PC-3 (cell line): Measurements from ENCODE around the gene RIPOR3. TPM values are rescaled to one million over a fixed set of nuclear protein-coding genes. Genes with fewer than 3 reads are reported as not detected.

Source experiments
- ATAC-seq: fragments of 200-7000 bp; cut with Tn5 transposase; 2 replicates; pipeline ENCODE4 v1.9.1; 2020; ENCODE audit warnings: mild to moderate bottlenecking, moderate library complexity
- BruUV-seq: library from RNA; stranded (reverse); fragments of 400-500 nt; replicated peaks from 2 replicates; lab custom pipeline; 2021; lab: Mats Ljungman, UMichigan
- CTCF ChIA-PET: fragments of 300-600 bp; sonication (Branson Sonifier 250); formaldehyde crosslinking; loops from one replicate; lab custom pipeline; 2022; ENCODE audit warnings: antibody characterized with exemption; lab: Charles Lee
- POLR2A ChIA-PET: fragments of 300-600 bp; sonication (Branson Sonifier 250); formaldehyde crosslinking; loops from one replicate; lab custom pipeline; 2022; ENCODE audit warnings: antibody characterized with exemption; ENCODE audit not compliant: unreplicated experiment; lab: Charles Lee
- DNase-seq: peaks from one replicate; pipeline ENCODE4 v3.0.0-alpha.2; 2015
- H2AFZ ChIP-seq: fragments of 300-600 bp; sonication (generic); 2 replicates; pipeline ENCODE4 v1.6.0; 2016; ENCODE audit warnings: antibody characterized with exemption, low read length
- H3F3A ChIP-seq: fragments of 300-600 bp; sonication (generic); one replicate; pipeline ENCODE4 v1.6.0; 2017; ENCODE audit warnings: antibody characterized with exemption, low read length, control low read depth, mild to moderate bottlenecking; ENCODE audit not compliant: unreplicated experiment
- H3K27ac ChIP-seq: fragments of 300-600 bp; sonication (generic); 2 replicates; pipeline ENCODE4 v1.5.1; 2016; ENCODE audit warnings: mild to moderate bottlenecking, low read length
- H3K27me3 ChIP-seq: fragments of 300-600 bp; sonication (generic); 2 replicates; pipeline ENCODE4 v1.6.1; 2016; ENCODE audit warnings: low read length, mixed read lengths
- H3K36me3 ChIP-seq: fragments of 300-600 bp; sonication (generic); 2 replicates; pipeline ENCODE4 v1.6.1; 2016; ENCODE audit warnings: low read depth, mixed run types, low read length, mixed read lengths
- H3K4me1 ChIP-seq: fragments of 300-600 bp; sonication (generic); 2 replicates; pipeline ENCODE4 v1.5.1; 2016; ENCODE audit warnings: low read length; ENCODE audit not compliant: insufficient read depth
- H3K4me2 ChIP-seq: fragments of 300-600 bp; sonication (generic); 2 replicates; pipeline ENCODE4 v1.6.0; 2016; ENCODE audit warnings: low read length
- H3K4me3 ChIP-seq: fragments of 300-600 bp; sonication (generic); 2 replicates; pipeline ENCODE4 v1.5.1; 2016; ENCODE audit warnings: mild to moderate bottlenecking, low read length, mixed read lengths
- H3K79me2 ChIP-seq: fragments of 300-600 bp; sonication (generic); 2 replicates; pipeline ENCODE4 v1.6.1; 2017; ENCODE audit warnings: low read length, mixed read lengths
- H3K9ac ChIP-seq: fragments of 300-600 bp; sonication (generic); 2 replicates; pipeline ENCODE4 v1.6.0; 2016; ENCODE audit warnings: mild to moderate bottlenecking, low read length
- H3K9me2 ChIP-seq: fragments of 300-600 bp; sonication (generic); replicated peaks from 2 replicates; pipeline ENCODE4 v1.6.1; 2016; ENCODE audit warnings: mixed run types, low read length, mixed read lengths
- H3K9me3 ChIP-seq: fragments of 300-600 bp; sonication (generic); 2 replicates; pipeline ENCODE4 v1.6.1; 2016; ENCODE audit warnings: low read length, mixed read lengths
- H4K20me1 ChIP-seq: fragments of 300-600 bp; sonication (generic); 2 replicates; pipeline ENCODE4 v1.6.1; 2016; ENCODE audit warnings: low read length, mixed read lengths
- EZH2 ChIP-seq: fragments of 300-600 bp; sonication (generic); IDR thresholded peaks from one replicate; pipeline ENCODE4 v1.6.1; 2017; ENCODE audit warnings: antibody characterized with exemption, mild to moderate bottlenecking, low read length; ENCODE audit not compliant: unreplicated experiment
- EZH2phosphoT487 ChIP-seq: fragments of 300-600 bp; sonication (generic); IDR thresholded peaks from 2 replicates; pipeline ENCODE4 v1.6.1; 2018; ENCODE audit warnings: mild to moderate bottlenecking, antibody characterized with exemption, low read length, borderline replicate concordance
- intact Hi-C: fragments of 100-400 bp; cut with micrococcal nuclease; formaldehyde crosslinking; loops from 2 replicates; pipeline ENCODE4 v1.9.0; 2023
- total RNA-seq: library from RNA; depleted of rRNA; stranded (reverse); fragments of >200 nt; gene quantifications from 2 replicates; pipeline ENCODE4 v1.2.3, GENCODE V29; 2014
- TF ChIP-seq, protein P1 (sequence below): fragments of 300-600 bp; sonication (generic); conservative IDR thresholded peaks from 2 replicates; pipeline ENCODE4 v1.5.1; 2017; ENCODE audit warnings: antibody characterized with exemption, low read depth, mild to moderate bottlenecking, low read length

Gene RIPOR3
- total RNA-seq, 1 experiment from 2014 or later = 0.04 TPM

DNA sequence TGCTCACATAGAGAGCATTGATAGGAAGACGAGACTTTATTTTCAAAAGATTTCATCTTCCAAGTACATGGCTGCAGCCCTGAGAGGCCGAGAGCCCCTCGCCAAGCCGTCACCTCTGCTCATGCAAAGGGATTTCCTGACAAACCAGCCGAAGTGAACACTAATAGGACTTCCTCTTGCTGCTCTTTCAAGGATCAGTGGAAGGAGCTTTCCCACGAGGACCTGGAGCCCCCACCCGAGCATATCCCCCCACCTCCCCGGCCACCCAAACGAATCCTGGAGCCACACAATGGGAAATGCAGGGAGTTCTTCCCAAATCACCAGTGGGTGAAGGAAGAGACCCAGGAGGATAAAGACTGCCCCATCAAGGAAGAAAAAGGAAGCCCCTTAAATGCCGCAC, 111.8 kb downstream of the RIPOR3 start:
- H3K79me2 ChIP-seq = no peaks in the 10 kb centered on the region
- CTCF ChIA-PET = interaction anchor here (1.0 to 1.2 kb wide), 2 partner anchors 96 to 113 kb away, joined by 3 to 4 read pairs; no protein-coding TSS in a partner anchor
- no peaks in the 10 kb centered on the region for H3F3A ChIP-seq
- POLR2A ChIA-PET = no interaction called here
- no peaks in the 10 kb centered on the region for H3K9me2 ChIP-seq
- no TSS peak for BruUV-seq
- H2AFZ ChIP-seq = no peak overlapping the region
- H3K4me2 ChIP-seq = no peak overlapping the region
- intact Hi-C loops = loop anchor here (5.0 kb wide), 1 partner anchor 97 kb away; no protein-coding TSS in a partner anchor
- no peak overlapping the region for H3K9ac ChIP-seq
- ATAC-seq = no peak
- no peaks in the 10 kb centered on the region for H3K27me3 ChIP-seq
- peaks cover 75% of the 10 kb centered on the region for H3K36me3 ChIP-seq
- H3K4me1 ChIP-seq = no peaks in the 10 kb centered on the region
- DNase-seq = no peak
- no peak overlapping the region for H3K27ac ChIP-seq
- TF ChIP-seq EZH2 (no peak), EZH2phosphoT487 (no peak)
- TF ChIP-seq, protein P1, sequence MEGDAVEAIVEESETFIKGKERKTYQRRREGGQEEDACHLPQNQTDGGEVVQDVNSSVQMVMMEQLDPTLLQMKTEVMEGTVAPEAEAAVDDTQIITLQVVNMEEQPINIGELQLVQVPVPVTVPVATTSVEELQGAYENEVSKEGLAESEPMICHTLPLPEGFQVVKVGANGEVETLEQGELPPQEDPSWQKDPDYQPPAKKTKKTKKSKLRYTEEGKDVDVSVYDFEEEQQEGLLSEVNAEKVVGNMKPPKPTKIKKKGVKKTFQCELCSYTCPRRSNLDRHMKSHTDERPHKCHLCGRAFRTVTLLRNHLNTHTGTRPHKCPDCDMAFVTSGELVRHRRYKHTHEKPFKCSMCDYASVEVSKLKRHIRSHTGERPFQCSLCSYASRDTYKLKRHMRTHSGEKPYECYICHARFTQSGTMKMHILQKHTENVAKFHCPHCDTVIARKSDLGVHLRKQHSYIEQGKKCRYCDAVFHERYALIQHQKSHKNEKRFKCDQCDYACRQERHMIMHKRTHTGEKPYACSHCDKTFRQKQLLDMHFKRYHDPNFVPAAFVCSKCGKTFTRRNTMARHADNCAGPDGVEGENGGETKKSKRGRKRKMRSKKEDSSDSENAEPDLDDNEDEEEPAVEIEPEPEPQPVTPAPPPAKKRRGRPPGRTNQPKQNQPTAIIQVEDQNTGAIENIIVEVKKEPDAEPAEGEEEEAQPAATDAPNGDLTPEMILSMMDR = no peak
- no peaks in the 10 kb centered on the region for H3K9me3 ChIP-seq
- no peak overlapping the region for H3K4me3 ChIP-seq
- H4K20me1 ChIP-seq = no peaks in the 10 kb centered on the region

DNA sequence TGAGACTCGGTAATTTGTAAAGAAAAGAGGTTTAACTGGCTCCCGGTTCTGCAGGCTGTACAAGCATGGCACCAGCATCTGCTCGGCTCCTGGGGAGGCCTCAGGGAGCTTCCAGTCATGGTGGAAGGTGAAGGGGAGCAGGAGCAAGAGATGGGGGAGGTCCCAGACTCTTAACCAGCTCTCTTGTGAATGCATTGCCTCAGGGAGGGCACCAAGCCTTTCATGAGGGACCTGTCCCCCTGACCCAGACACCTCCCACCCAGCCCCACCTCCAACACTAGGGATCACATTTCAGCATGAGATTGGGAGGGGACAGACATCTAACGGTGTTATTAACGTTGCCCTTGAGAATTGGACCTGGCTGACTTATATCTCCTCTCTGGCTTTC, 112.6 kb downstream of the RIPOR3 start:
- no TSS peak for BruUV-seq
- Histone ChIP-seq H3K27me3 (no peaks in the 10 kb centered on the region), H3K27ac (no peak overlapping the region), H2AFZ (no peak overlapping the region), H3K4me2 (no peak overlapping the region), H3K4me3 (no peak overlapping the region), H3K4me1 (no peaks in the 10 kb centered on the region), H3F3A (no peaks in the 10 kb centered on the region), H4K20me1 (no peaks in the 10 kb centered on the region), H3K36me3 (peaks cover 72% of the 10 kb centered on the region), H3K9ac (no peak overlapping the region), H3K79me2 (no peaks in the 10 kb centered on the region), H3K9me3 (no peaks in the 10 kb centered on the region), H3K9me2 (no peaks in the 10 kb centered on the region)
- ATAC-seq = no peak
- TF ChIP-seq, protein P1 = no peak
- TF ChIP-seq EZH2phosphoT487 = no peak
- no peak for TF ChIP-seq EZH2
- POLR2A ChIA-PET = no interaction called here
- intact Hi-C loops = loop anchor here (5.0 kb wide), 1 partner anchor 96 kb away; no protein-coding TSS in a partner anchor
- no peak for DNase-seq
- CTCF ChIA-PET = interaction anchor here (1.2 kb wide), 1 partner anchor 95 kb away, joined by 4 read pairs; no protein-coding TSS in a partner anchor

DNA sequence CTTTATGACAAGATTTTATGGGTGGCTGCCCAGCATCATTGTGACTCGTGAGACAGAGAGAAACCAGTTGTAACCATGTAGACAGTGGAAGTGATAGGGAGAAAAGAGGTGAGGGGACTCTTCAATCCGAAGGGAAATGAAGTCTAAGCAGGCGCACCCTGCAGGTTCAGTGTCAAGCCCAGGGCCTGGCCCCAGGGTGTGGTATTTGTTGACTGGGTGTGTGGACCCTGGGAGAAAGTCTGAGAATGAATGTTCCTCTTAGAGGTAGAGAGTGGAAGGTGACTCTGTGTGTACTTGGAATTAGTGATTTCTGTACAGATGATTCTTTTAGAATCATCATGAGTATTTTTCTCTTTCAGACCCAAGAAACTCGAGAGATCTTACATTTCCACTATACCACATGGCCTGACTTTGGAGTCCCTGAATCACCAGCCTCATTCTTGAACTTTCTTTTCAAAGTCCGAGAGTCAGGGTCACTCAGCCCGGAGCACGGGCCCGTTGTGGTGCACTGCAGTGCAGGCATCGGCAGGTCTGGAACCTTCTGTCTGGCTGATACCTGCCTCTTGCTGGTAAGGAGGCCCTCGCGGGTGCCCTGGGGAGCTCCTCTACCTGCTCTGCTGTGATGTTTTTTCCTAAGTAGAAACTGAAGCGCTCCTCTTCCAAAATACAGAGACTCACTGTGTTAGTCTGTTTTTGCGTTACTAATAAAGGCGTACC, 113.1 kb downstream of the RIPOR3 start:
- H3K4me2 ChIP-seq = no peak overlapping the region
- no peak overlapping the region for H3K27ac ChIP-seq
- DNase-seq (no peak), ATAC-seq (no peak)
- no peaks in the 10 kb centered on the region for H3K27me3 ChIP-seq
- no peaks in the 10 kb centered on the region for H4K20me1 ChIP-seq
- no TSS peak for BruUV-seq
- H3K36me3 ChIP-seq = peaks cover 68% of the 10 kb centered on the region
- intact Hi-C loops = loop anchor here (5.0 kb wide), 1 partner anchor 96 kb away; no protein-coding TSS in a partner anchor
- no peaks in the 10 kb centered on the region for H3K4me1 ChIP-seq
- no peaks in the 10 kb centered on the region for H3F3A ChIP-seq
- H3K9ac ChIP-seq = no peak overlapping the region
- no peak overlapping the region for H3K4me3 ChIP-seq
- POLR2A ChIA-PET = no interaction called here
- no peaks in the 10 kb centered on the region for H3K9me2 ChIP-seq
- CTCF ChIA-PET = interaction anchor here (1.2 kb wide), 1 partner anchor 95 kb away, joined by 4 read pairs; no protein-coding TSS in a partner anchor
- TF ChIP-seq, protein P1 = no peak
- no peak for TF ChIP-seq EZH2
- TF ChIP-seq EZH2phosphoT487 = no peak
- H2AFZ ChIP-seq = no peak overlapping the region
- H3K79me2 ChIP-seq = no peaks in the 10 kb centered on the region
- H3K9me3 ChIP-seq = no peaks in the 10 kb centered on the region
